PFSK-1 (cell line): ENCODE measurements around the gene IGHMBP2.

ENCODE experiments used
- FOXP2 ChIP-seq: optimal IDR thresholded peaks from 2 replicates; pipeline ENCODE3; 2011; ENCODE audit warnings: borderline replicate concordance, control low read depth, inconsistent platforms; ENCODE audit not compliant: insufficient read depth; ENCODE audit errors: extremely low read length, extremely low read depth
- POLR2AphosphoS5 ChIP-seq: IDR thresholded peaks from 2 replicates; pipeline ENCODE4 v1.6.1; 2012; ENCODE audit warnings: low read depth, mild to moderate bottlenecking, control low read depth, low read length, moderate library complexity
- SIN3A ChIP-seq: IDR thresholded peaks from 2 replicates; pipeline ENCODE4 v1.6.1; 2012; ENCODE audit warnings: mild to moderate bottlenecking, low read length, moderate library complexity, borderline replicate concordance; ENCODE audit not compliant: insufficient read depth
- TAF1 ChIP-seq: IDR thresholded peaks from 2 replicates; pipeline ENCODE4 v1.6.1; 2012; ENCODE audit warnings: low read length, control low read depth, borderline replicate concordance; ENCODE audit not compliant: insufficient read depth
- TF ChIP-seq, protein P1 (sequence below), 2 experiments: IDR thresholded peaks; 2 replicates each; pipeline versions ENCODE4 v1.6.1 to v1.8.0; 2011 to 2012; ENCODE audit warnings: low read depth in 2 of 2, low read length in 2 of 2, control low read depth in 1 of 2, inconsistent platforms in 1 of 2, mild to moderate bottlenecking in 1 of 2, moderate library complexity in 1 of 2; ENCODE audit not compliant: insufficient read depth in 1 of 2

IGHMBP2 gene

DNA sequence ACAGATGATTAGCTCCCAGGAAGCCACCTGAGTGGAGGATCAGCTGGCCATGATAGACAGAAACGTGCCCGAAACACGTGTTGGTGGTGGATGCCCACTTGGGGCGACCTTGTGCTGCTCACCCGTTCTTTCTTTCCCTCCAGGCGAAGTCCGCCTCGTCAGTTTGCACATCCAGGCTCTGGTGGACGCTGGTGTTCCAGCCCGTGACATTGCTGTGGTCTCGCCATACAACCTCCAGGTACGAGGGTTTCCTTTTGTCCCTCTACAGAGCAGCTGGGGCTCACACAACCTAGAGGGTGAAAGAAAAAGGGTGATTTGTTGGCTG, 30.6 kb downstream of the IGHMBP2 start:
- TF ChIP-seq, protein P1, sequence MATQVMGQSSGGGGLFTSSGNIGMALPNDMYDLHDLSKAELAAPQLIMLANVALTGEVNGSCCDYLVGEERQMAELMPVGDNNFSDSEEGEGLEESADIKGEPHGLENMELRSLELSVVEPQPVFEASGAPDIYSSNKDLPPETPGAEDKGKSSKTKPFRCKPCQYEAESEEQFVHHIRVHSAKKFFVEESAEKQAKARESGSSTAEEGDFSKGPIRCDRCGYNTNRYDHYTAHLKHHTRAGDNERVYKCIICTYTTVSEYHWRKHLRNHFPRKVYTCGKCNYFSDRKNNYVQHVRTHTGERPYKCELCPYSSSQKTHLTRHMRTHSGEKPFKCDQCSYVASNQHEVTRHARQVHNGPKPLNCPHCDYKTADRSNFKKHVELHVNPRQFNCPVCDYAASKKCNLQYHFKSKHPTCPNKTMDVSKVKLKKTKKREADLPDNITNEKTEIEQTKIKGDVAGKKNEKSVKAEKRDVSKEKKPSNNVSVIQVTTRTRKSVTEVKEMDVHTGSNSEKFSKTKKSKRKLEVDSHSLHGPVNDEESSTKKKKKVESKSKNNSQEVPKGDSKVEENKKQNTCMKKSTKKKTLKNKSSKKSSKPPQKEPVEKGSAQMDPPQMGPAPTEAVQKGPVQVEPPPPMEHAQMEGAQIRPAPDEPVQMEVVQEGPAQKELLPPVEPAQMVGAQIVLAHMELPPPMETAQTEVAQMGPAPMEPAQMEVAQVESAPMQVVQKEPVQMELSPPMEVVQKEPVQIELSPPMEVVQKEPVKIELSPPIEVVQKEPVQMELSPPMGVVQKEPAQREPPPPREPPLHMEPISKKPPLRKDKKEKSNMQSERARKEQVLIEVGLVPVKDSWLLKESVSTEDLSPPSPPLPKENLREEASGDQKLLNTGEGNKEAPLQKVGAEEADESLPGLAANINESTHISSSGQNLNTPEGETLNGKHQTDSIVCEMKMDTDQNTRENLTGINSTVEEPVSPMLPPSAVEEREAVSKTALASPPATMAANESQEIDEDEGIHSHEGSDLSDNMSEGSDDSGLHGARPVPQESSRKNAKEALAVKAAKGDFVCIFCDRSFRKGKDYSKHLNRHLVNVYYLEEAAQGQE (IDR thresholded peaks at IDR 0.05; ENCODE audit: insufficient read depth in 1 of 2, low read depth in 2 of 2, low read length in 2 of 2), result no peak
- TF ChIP-seq POLR2AphosphoS5 (no peak), FOXP2 (no peak), SIN3A (no peak), TAF1 (no peak)

DNA sequence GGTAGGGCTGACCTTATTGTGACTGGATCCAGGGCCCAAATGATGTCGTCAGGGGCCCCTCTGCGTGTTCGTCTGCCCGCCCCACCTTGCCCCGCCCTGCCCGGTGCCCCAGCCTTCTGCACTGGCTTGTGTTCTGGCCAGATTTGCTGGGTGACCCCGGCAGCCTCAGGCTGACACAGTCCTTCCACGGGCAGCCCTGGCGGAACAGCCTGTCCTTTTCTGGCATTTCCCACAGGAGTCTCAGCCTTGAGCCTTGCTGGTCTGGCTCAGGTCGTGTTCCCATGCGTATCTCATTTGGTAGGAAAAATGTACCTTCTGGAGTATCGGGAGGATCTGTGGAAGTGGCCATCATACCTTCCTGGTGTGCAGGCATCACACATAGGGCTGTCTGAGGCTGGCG, 31.0 kb downstream of the IGHMBP2 start:
- TF ChIP-seq, protein P1 (IDR thresholded peaks at IDR 0.05; ENCODE audit: insufficient read depth in 1 of 2, low read depth in 2 of 2, low read length in 2 of 2), result no peak
- no peak for TF ChIP-seq POLR2AphosphoS5
- no peak for TF ChIP-seq TAF1
- TF ChIP-seq SIN3A, result no peak
- no peak for TF ChIP-seq FOXP2

DNA sequence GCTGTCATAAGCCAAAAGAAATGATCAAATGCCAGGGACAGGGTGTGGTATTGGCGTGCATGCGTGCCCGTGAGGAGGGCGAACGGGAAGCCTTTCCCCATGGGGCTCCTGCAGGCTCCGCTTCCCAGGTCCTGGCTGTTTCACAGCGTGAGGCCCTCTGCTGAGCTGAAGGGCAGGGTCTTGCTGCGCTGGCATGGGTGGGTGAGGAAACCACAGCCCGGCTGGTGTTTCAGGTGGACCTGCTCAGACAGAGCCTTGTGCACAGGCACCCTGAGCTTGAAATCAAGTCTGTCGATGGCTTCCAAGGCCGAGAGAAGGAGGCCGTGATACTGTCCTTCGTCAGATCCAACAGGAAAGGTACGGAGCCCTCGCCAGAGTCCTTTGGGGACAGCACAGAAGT, 31.4 kb downstream of the IGHMBP2 start:
- TF ChIP-seq FOXP2 (no peak), SIN3A (no peak), TAF1 (no peak), POLR2AphosphoS5 (no peak)
- TF ChIP-seq, protein P1 (IDR thresholded peaks at IDR 0.05; ENCODE audit: insufficient read depth in 1 of 2, low read depth in 2 of 2, low read length in 2 of 2), result no peak

DNA sequence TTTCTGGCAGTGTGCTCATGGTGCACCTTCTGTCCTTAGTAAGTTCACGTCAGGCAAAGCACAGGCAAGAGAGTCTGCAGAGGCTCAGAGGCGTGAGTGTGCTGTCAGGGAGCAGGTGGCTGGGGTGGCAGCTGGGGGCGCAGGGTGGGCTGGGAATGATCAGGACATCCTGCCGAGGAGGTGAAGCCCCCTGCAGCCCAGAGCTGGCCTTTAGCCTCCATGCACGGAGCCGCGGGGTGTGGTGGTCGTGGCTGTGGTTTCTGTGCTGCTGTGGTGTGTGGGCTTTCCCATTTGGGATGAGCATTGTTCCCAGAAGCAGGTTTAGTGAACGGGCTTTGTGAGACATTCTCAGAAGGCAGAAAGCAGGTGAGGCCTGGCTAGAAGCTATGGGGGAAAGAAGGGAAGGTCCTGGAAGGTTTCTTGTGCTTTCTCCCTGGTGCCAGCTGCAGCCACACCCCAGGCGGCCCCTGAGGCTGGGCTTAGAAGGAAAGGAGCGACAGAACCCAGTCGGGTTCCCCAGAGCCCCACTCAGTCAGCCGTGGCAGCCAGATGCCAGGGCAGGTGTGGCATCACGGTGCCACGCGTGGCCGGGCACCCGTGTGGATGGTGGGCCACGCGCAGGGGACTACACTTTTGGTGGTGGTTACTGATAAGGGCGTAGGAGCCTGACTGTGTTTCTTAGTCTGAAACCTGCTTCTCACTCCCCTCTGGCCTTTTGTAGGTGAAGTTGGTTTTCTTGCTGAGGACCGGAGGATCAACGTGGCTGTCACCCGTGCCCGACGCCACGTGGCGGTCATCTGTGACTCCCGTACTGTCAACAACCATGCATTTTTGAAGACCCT, 32.0 kb downstream of the IGHMBP2 start:
- TF ChIP-seq SIN3A (no peak), POLR2AphosphoS5 (no peak), TAF1 (no peak), FOXP2 (no peak)
- TF ChIP-seq, protein P1 (IDR thresholded peaks at IDR 0.05; ENCODE audit: insufficient read depth in 1 of 2, low read depth in 2 of 2, low read length in 2 of 2), result no peak
